ENCODE results near the gene PTPRN2. TPM values are rescaled to one million over a fixed set of nuclear protein-coding genes. Genes with fewer than 3 reads are reported as not detected.

PTPRN2 gene
- total and polyA plus RNA-seq, 2 of the 13 experiments (the other 11 are each of a cell fraction or from before 2014, with no cell fraction given) = 2.5 to 24.2 TPM

- TF ChIP-seq AHDC1 (CRISPR knock-in tag; IDR thresholded peaks at IDR 0.05; ENCODE audit: borderline replicate concordance) = no peak
Observed at GRCh38 chr7:157576415-157576814, 1011.2 kb downstream of the PTPRN2 start (continued).

- Histone ChIP-seq H3K4me3 (replicated peaks in 1 of 3; ENCODE audit: insufficient read depth in 1 of 3, low read depth in 2 of 3, low read length in 3 of 3) (no peak overlapping the region), H3K27me3 (ENCODE audit: control insufficient read depth in 1 of 2, insufficient read depth in 2 of 2, low read length in 2 of 2) (peaks cover 3 to 23% of the 10 kb centered on the region in 2 experiments; a peak in 3 of 5 replicates), H4K20me1 (ENCODE audit: insufficient read depth, low read length) (no peaks in the 10 kb centered on the region), H3K27ac (ENCODE audit: extremely low read length, insufficient read depth, low read length) (no peak overlapping the region), H3K9ac (ENCODE audit: insufficient read depth, low read depth, low read length) (no peak overlapping the region), H3K4me2 (ENCODE audit: low read depth, low read length) (no peak overlapping the region), H3K4me1 (ENCODE audit: insufficient read depth, low read length) (0 out of 2 replicates have a peak, but pooled peaks cover 7% of the 10 kb centered on the region), H2AFZ (ENCODE audit: low read length) (no peak overlapping the region), H3K9me3 (ENCODE audit: low read length) (no peaks in the 10 kb centered on the region), H3K79me2 (ENCODE audit: insufficient read depth, low read length) (no peaks in the 10 kb centered on the region), H3K36me3 (replicated peaks in 1 of 2; ENCODE audit: control insufficient read depth in 1 of 2, insufficient read depth in 2 of 2, low read length in 2 of 2) (no peaks in the 10 kb centered on the region)
- FAIRE-seq (no peak), ATAC-seq (no peak), DNase-seq (ENCODE audit: low spot score) (no peak)
- in situ Hi-C loops (cut with HindIII; ENCODE audit: extremely low pct_ligation_motif_present, low pct_unique_long_range_greater_than_20kb) = no loop called here
- BruUV-seq (replicated peaks) = no TSS peak
- ChIA-PET POLR2A (no interaction called here), CTCF (ENCODE audit: low intra/inter-chr PET ratio, low total read pairs) (no interaction called here)
- intact Hi-C loops (cut with micrococcal nuclease; ENCODE audit: unreplicated experiment) = no loop called here
- WGBS (ENCODE audit: low lambda C conversion rate) = 69% methylated on average over 5 of the region's 5 CpGs
- TF ChIP-seq ARNT2 (CRISPR knock-in tag; IDR thresholded peaks at IDR 0.05; ENCODE audit: low read depth) (no peak), MZF1 (CRISPR knock-in tag; IDR thresholded peaks at IDR 0.05; ENCODE audit: borderline replicate concordance) (no peak), KDM4B (CRISPR knock-in tag; IDR thresholded peaks at IDR 0.05) (no peak), ZNF253 (CRISPR knock-in tag; IDR thresholded peaks at IDR 0.05; ENCODE audit: borderline replicate concordance) (no peak), ZNF124 (CRISPR knock-in tag; IDR thresholded peaks at IDR 0.05) (no peak), GZF1 (CRISPR knock-in tag; IDR thresholded peaks at IDR 0.05) (no peak), ZBTB43 (CRISPR knock-in tag; conservative IDR thresholded peaks at IDR 0.05) (no peak), DMTF1 (CRISPR knock-in tag; IDR thresholded peaks at IDR 0.05) (no peak), FOXA1 (IDR thresholded peaks at IDR 0.05) (no peak), FOXA1 (CRISPR knock-in tag; IDR thresholded peaks at IDR 0.05) (no peak), ZNF605 (CRISPR knock-in tag; IDR thresholded peaks at IDR 0.05) (no peak), PBX3 (CRISPR knock-in tag; IDR thresholded peaks at IDR 0.05; ENCODE audit: borderline replicate concordance) (no peak)
Observed at GRCh38 chr7:157575777-157576176, 1011.8 kb downstream of the PTPRN2 start.
